Measurements from ENCODE around the gene DEFB124.

Gene DEFB124

GRCh38 chr20:31449511-31450414 is 25.2 kb downstream of the DEFB124 start:
- TF ChIP-seq REST (IDR thresholded peaks at IDR 0.05; ENCODE audit: insufficient read depth in 1 of 2, low read depth in 2 of 2, low read length in 2 of 2) (no peak), FOXP2 (optimal IDR thresholded peaks at IDR 0.05; ENCODE audit: borderline replicate concordance, extremely low read depth, extremely low read length, insufficient read depth) (no peak), POLR2AphosphoS5 (IDR thresholded peaks at IDR 0.05; ENCODE audit: low read depth, low read length) (no peak), SIN3A (IDR thresholded peaks at IDR 0.05; ENCODE audit: borderline replicate concordance, insufficient read depth, low read length) (no peak), TAF1 (IDR thresholded peaks at IDR 0.05; ENCODE audit: borderline replicate concordance, insufficient read depth, low read length) (no peak)

- TF ChIP-seq REST (IDR thresholded peaks at IDR 0.05; ENCODE audit: insufficient read depth in 1 of 2, low read depth in 2 of 2, low read length in 2 of 2): no peak
- no peak for TF ChIP-seq FOXP2 (optimal IDR thresholded peaks at IDR 0.05; ENCODE audit: borderline replicate concordance, extremely low read depth, extremely low read length, insufficient read depth)
- TF ChIP-seq TAF1 (IDR thresholded peaks at IDR 0.05; ENCODE audit: borderline replicate concordance, insufficient read depth, low read length): no peak
Observed at GRCh38 chr20:31446084-31446819, 28.7 kb downstream of the DEFB124 start.

GRCh38 chr20:31440012-31440659 is 34.8 kb downstream of the DEFB124 start, which contains the start of gene DEFB123:
TSS of gene DEFB123 (plus strand) at chr20:31440632. CDS start at chr20:31440699, 67 bp downstream.
- TF ChIP-seq TAF1 (IDR thresholded peaks at IDR 0.05; ENCODE audit: borderline replicate concordance, insufficient read depth, low read length) (no peak), SIN3A (IDR thresholded peaks at IDR 0.05; ENCODE audit: borderline replicate concordance, insufficient read depth, low read length) (no peak)

- TF ChIP-seq POLR2AphosphoS5 (IDR thresholded peaks at IDR 0.05; ENCODE audit: low read depth, low read length): no peak
- no peak for TF ChIP-seq SIN3A (IDR thresholded peaks at IDR 0.05; ENCODE audit: borderline replicate concordance, insufficient read depth, low read length)
- TF ChIP-seq REST (IDR thresholded peaks at IDR 0.05; ENCODE audit: insufficient read depth in 1 of 2, low read depth in 2 of 2, low read length in 2 of 2): no peak
- no peak for TF ChIP-seq TAF1 (IDR thresholded peaks at IDR 0.05; ENCODE audit: borderline replicate concordance, insufficient read depth, low read length)
- TF ChIP-seq FOXP2 (optimal IDR thresholded peaks at IDR 0.05; ENCODE audit: borderline replicate concordance, extremely low read depth, extremely low read length, insufficient read depth): no peak
Observed at GRCh38 chr20:31430568-31431115, 44.3 kb downstream of the DEFB124 start.

- TF ChIP-seq POLR2AphosphoS5 (IDR thresholded peaks at IDR 0.05; ENCODE audit: low read depth, low read length): no peak
- TF ChIP-seq SIN3A (IDR thresholded peaks at IDR 0.05; ENCODE audit: borderline replicate concordance, insufficient read depth, low read length): no peak
- TF ChIP-seq TAF1 (IDR thresholded peaks at IDR 0.05; ENCODE audit: borderline replicate concordance, insufficient read depth, low read length): no peak
- no peak for TF ChIP-seq FOXP2 (optimal IDR thresholded peaks at IDR 0.05; ENCODE audit: borderline replicate concordance, extremely low read depth, extremely low read length, insufficient read depth)
- TF ChIP-seq REST (IDR thresholded peaks at IDR 0.05; ENCODE audit: insufficient read depth in 1 of 2, low read depth in 2 of 2, low read length in 2 of 2): no peak
Observed at GRCh38 chr20:31425797-31426196, 49.1 kb downstream of the DEFB124 start.

Measured in PFSK-1 (cell line).